ENCODE data around the gene VWA2. TPM values are rescaled to one million over a fixed set of nuclear protein-coding genes. Genes with fewer than 3 reads are reported as not detected.

Gene VWA2
- total RNA-seq, 4 donors from 2014 or later: 0.19 TPM; not detected in 3

GRCh38 chr10:114274616-114275453, 35.8 kb downstream of the VWA2 start:
- no peak for TF ChIP-seq CTCF (IDR thresholded peaks at IDR 0.05; ENCODE audit: low read depth)

GRCh38 chr10:114276066-114276465, 37.0 kb downstream of the VWA2 start:
- TF ChIP-seq CTCF (IDR thresholded peaks at IDR 0.05; ENCODE audit: low read depth): no peak

- TF ChIP-seq CTCF (IDR thresholded peaks at IDR 0.05; ENCODE audit: low read depth): no peak
These were observed 37.6 kb downstream of the VWA2 start for GRCh38 chr10:114276671-114277070.

GRCh38 chr10:114278140-114278883, 39.3 kb downstream of the VWA2 start:
- TF ChIP-seq CTCF (IDR thresholded peaks at IDR 0.05; ENCODE audit: low read depth): no peak

- TF ChIP-seq CTCF (IDR thresholded peaks at IDR 0.05; ENCODE audit: low read depth): no peak
These were observed 39.8 kb downstream of the VWA2 start for GRCh38 chr10:114278884-114279191.

GRCh38 chr10:114279289-114279688, 40.2 kb downstream of the VWA2 start:
- TF ChIP-seq CTCF (IDR thresholded peaks at IDR 0.05; ENCODE audit: low read depth): no peak

- no peak for TF ChIP-seq CTCF (IDR thresholded peaks at IDR 0.05; ENCODE audit: low read depth)
These were observed 41.0 kb downstream of the VWA2 start for GRCh38 chr10:114279901-114280644.
